ENCODE results near the gene ADORA1.

DNA sequence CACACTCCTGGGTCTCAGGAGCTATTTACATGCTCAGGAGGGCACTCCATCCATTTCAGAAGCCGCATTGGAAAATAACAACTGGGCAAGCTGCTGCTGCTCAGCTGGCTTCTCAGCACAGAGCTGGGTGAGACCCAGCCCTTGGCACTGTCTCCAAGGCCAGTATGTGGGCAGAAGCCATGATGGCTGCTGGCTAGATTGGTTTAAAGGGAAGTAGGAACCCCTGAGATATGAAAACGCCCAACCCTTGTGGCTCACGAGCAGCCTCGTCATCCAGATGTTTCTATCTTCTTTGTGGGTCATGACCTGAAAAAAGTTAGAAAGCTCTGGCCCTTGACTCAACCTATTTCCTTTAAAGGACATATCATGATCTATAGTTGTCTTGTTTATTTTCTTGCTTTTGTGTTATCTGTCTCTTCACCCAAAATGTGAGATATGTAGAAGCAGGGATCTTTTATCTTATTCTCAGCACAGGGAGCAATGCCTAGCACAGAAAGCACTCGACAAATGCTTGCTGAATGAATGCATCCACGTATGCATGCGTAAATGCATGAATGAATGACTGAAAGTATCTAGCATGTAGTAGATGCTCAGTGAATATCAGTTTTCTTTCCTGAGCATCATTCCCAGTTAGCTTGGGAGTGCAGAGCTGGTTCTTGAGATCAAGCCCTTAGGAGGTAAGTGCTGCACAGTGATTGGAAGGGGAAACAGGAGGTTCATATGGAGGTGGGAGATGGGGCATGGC, 36.5 kb downstream of the ADORA1 start:
- no peak for TF ChIP-seq CTCF (IDR thresholded peaks at IDR 0.05; ENCODE audit: borderline replicate concordance, extremely low read depth, low read length, poor library complexity, severe bottlenecking)
- no peak for TF ChIP-seq EZH2 (IDR thresholded peaks at IDR 0.05; ENCODE audit: borderline replicate concordance, low read depth, low read length, severe bottlenecking)
